Activated T-cell treated with anti-CD3 and anti-CD28 coated beads for 1 hour (primary cell): Measurements from ENCODE around the gene MAPKAPK3.

ENCODE experiments used
- DNase-seq: peaks from one replicate; pipeline ENCODE4 v3.0.0-alpha.2; 2020; ENCODE audit warnings: low read depth

Gene MAPKAPK3

DNA sequence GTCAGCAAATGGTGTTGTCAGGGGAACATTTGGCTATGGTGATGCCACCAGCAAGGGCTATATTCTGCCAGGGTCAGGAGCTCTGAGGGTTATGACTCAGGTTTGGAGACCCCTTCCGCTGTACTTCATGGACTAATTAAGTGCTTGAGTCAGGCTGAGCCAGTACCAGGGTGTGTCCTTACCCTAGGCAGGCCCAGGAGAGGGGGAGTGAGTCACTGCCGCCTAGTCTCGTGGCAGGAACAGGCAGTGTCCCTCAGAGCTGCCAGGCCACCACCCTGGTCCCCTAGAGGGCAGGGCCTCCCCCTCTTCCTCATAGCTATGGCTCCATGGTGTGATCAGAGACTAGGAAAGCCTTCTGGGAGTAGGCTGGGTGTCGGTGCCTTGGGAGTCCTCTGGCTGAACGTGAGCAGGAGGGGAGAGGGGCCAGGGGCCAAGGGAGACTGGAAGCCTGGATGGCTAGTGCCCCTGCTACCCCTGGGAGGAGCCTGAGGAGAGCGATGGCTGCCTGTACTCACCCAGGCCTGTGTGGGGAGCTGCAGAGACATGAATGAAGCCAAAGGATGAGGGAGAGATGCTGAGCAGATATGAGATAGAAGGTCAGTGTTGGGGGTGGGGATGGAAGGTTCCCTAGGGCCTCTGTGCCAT lies 10.6 kb downstream of the MAPKAPK3 start:
- no peak for DNase-seq

- no peak for DNase-seq
These were observed 11.7 kb downstream of the MAPKAPK3 start for GRCh38 chr3:50628601-50629000.

DNA sequence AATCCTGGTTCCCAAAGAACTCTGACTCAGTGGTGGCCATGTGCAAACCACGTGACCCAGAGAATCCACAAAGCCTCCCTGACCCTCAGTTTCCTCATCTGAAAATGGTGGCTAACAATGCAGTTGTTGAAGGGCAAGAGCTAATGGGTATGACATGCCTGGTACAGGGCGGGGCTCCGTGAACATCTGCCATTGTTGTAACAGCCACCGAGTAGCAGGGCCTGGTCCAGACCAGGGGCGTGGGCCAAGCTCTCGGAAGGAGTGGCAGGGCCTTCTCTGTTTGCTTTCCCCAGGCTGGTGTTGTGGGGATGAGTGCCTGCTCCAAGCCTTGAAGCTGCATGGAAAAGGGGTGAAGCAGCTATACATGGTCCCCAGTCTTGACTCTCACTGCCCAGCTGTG lies 13.4 kb downstream of the MAPKAPK3 start:
- no peak for DNase-seq

GRCh38 chr3:50630877-50631276 lies 13.9 kb downstream of the MAPKAPK3 start:
- DNase-seq = no peak

- DNase-seq = no peak
These were observed 15.5 kb downstream of the MAPKAPK3 start for GRCh38 chr3:50632450-50632849.

DNA sequence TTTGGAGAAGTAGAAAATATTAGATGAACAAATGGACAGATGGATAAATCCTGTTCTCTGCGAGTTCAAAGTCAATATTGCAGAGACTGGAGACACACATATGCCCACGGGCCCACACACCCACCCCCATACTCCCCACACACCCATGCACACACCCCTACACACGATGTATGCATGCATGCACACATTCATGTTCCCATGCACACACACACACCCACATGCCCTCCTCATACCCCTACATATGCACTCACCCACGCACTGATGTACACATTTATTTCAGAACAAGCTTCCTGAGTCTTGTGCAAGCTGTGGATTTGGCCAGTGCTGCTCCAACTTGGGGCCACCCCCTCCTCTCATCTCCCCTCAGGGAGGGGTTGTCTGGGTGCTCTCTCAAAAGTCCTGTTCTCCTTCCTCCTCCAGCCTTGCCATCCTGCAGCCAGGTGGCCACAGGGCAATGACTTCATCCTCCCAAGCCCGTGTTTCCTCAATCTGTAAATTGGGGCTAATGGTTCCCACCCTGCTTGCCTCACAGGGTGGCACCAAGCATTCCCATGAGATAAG lies 16.4 kb downstream of the MAPKAPK3 start:
- no peak for DNase-seq

- DNase-seq = no peak
These were observed 18.1 kb downstream of the MAPKAPK3 start for GRCh38 chr3:50635066-50635465.

DNA sequence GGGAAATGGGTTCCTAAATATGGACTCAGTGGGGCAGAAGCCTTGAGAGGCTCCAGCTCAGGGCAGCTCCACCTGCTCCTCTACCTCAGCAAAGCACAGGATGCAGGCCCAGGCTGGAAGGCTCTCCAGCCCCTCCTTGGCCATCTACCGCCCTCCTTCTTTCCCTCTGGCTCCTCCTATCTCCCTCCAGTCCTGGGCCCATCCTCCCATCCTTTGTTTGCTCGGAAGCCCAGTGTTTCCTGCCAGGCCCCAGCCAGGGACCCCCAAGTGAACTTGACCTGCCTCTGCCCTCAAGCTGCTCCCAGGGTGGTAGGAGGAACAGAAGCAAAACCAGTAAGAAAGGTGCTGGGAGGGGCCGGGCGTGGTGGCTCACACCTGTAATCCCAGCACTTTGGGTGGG lies 20.1 kb downstream of the MAPKAPK3 start:
- no peak for DNase-seq

- no peak for DNase-seq
These were observed 21.0 kb downstream of the MAPKAPK3 start for GRCh38 chr3:50637945-50638344.

GRCh38 chr3:50639055-50639494 lies 22.1 kb downstream of the MAPKAPK3 start:
- no peak for DNase-seq

GRCh38 chr3:50642382-50642781 lies 25.4 kb downstream of the MAPKAPK3 start:
- no peak for DNase-seq

DNA sequence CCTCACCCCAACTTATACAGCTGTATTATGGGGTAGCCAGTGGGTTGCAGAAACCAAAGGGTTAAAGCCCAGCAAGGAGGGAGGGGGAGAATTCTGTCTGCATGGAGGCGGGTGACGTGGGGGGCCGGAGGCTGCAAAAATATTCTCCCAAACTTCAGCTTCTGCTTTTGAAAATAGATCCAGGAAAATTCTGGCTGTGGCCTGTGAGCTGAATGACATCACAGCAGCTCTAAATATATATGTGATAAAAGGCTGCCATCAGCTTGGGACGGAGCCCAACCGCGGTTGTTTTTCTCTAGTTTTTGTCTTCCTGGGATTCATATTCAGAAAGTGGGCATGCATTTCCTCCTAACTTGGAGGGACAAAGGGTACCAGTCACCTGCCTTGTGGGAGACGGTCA lies 27.6 kb downstream of the MAPKAPK3 start:
- DNase-seq = no peak

DNA sequence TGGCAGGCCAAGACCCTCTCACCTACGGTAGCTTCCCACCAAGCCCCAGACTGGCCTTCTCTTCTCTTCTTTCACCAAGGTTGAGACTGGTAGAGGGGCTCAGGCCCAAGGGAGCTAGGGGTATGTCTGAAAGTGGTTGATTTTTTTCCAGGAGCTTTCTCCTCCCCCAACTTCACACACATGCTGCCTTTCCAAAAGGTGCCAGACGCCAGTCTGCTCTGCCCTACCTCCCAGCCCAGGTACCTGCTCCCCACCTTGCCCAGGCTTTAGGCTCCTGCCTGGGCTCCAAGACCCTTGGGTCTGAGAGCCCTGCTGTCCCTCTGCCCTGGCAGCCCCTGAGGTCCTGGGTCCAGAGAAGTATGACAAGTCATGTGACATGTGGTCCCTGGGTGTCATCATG lies 28.4 kb downstream of the MAPKAPK3 start:
- no peak for DNase-seq

GRCh38 chr3:50648313-50648712 lies 31.4 kb downstream of the MAPKAPK3 start:
- no peak for DNase-seq

GRCh38 chr3:50648944-50649343 lies 32.0 kb downstream of the MAPKAPK3 start:
- no peak for DNase-seq

GRCh38 chr3:50649451-50649931 lies 32.5 kb downstream of the MAPKAPK3 start:
- DNase-seq = no peak

- DNase-seq = no peak
These were observed 33.1 kb downstream of the MAPKAPK3 start for GRCh38 chr3:50650018-50650417.

DNA sequence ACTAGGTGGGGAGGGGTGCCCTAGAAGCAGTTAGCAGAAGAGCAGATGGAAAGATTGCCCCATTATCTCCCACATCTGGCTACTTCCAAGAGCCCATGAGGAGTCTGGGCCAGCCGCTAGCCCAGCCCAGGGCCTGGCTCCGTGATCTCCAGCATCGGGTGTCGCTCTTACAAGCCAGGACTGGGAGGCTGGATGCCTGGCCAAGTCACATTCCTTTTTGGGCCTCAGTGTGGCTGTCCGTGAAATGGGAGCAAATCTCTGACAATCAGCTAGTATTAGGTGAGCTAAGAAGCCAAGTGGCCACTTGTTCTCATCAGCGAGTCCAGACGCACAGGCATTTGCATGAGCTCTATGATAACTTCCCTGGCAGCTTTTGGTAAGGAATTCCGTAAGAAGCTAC lies 34.5 kb downstream of the MAPKAPK3 start:
- no peak for DNase-seq

DNA sequence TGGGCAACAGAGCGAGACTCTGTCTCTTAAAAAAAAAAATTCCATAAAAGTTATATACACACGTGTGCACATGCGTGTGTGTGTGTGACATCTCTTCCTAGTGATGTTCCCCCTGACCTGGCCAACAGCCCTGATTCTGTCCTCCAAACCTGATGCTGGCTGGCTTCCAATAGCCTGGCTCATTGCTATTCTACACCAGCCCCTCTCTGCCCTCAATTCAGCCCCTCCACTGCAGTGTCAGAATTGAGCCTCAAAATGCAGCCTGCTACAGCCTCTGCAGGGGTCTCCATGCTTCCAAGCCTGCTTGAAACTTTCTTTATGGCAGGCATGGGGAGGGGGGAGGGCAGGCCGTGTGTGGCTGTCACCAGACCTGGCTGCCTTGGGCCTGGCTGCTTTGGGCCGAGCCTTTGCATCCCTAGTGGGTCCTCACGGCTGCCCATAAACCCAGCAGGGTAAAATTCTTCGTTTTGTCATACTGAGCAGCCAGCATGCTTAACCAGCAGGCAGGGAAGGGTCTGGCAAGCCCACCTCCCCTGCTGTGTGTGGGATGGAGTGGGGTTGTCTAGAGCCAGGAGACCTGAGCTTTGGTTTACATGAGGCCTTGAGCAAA lies 35.1 kb downstream of the MAPKAPK3 start:
- DNase-seq = no peak

DNA sequence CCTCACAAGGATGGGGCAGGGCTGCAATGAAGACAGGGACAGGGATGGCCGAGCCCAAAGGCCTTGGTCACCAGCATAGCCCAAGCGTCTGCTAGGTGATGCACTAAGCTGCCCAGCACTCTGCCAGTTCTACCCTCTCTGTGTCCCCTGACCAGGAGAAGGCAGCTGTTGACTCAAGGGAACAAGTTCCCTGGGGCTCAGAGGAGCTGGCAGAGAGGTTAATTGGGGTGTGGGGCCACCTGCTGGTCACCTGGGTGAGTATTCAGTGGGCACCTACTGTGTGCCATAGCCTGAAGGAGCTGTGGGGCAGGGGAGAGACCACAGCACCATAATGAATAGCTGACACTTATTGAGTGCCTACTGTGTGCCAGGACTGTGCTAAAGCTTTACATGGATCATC lies 35.8 kb downstream of the MAPKAPK3 start:
- peak; percentile 35 for DNase-seq

GRCh38 chr3:50653937-50654595 lies 37.1 kb downstream of the MAPKAPK3 start:
- DNase-seq = no peak

- DNase-seq = no peak
These were observed 38.3 kb downstream of the MAPKAPK3 start for GRCh38 chr3:50655009-50655830.
